Esophagus (tissue), 2 donors: Measurements from ENCODE around the gene ZNF71. TPM values are rescaled to one million over a fixed set of nuclear protein-coding genes. Genes with fewer than 3 reads are reported as not detected.
A peak's percentile ranks its signal among the peaks of the same experiment; 100 is the strongest.

ENCODE experiments used
- H3K27ac ChIP-seq, 2 donors: one replicate each; pipeline ENCODE4 v1.5.1; 2013; ENCODE audit warnings: low read depth in 2 of 2, mild to moderate bottlenecking in 2 of 2, inconsistent platforms in 1 of 2, low read length in 1 of 2, moderate library complexity in 1 of 2
- H3K27me3 ChIP-seq, 2 donors: one replicate each; pipeline ENCODE4 v1.6.1; 2013; ENCODE audit warnings: low read length in 2 of 2, control low read depth in 1 of 2, mild to moderate bottlenecking in 1 of 2; ENCODE audit not compliant: insufficient read depth in 2 of 2, control insufficient read depth in 1 of 2
- H3K36me3 ChIP-seq, 2 donors: one replicate each; pipeline ENCODE4 v1.6.1; 2013; ENCODE audit warnings: low read length in 1 of 2; ENCODE audit not compliant: control insufficient read depth in 2 of 2, insufficient read depth in 2 of 2
- H3K4me1 ChIP-seq, 2 donors: one replicate each; pipeline ENCODE4 v1.6.1; 2013; ENCODE audit warnings: low read length in 1 of 2; ENCODE audit not compliant: control insufficient read depth in 2 of 2, insufficient read depth in 2 of 2
- H3K4me3 ChIP-seq, 2 donors: one replicate each; pipeline ENCODE4 v1.5.1; 2013; ENCODE audit warnings: low read length in 2 of 2, mild to moderate bottlenecking in 2 of 2, low read depth in 1 of 2, moderate library complexity in 1 of 2
- H3K9me3 ChIP-seq, 2 donors: one replicate each; pipeline ENCODE4 v1.6.1; 2013; ENCODE audit warnings: mild to moderate bottlenecking in 2 of 2, low read depth in 1 of 2, low read length in 1 of 2, moderate library complexity in 1 of 2; ENCODE audit not compliant: control insufficient read depth in 2 of 2, insufficient read depth in 1 of 2
- WGBS, 2 donors: extraction: QIAGEN DNeasy Blood & Tissue Kit; methylation state at CpG; one replicate each; pipeline ENCODE4 v1.1.7; 2013; 5-methylcytosine and 5-hydroxymethylcytosine counted together
- polyA plus RNA-seq, 2 donors: library from polyadenylated mRNA; stranded (reverse); fragments of 200-250 nt; gene quantifications; one replicate each; pipeline ENCODE4 v1.2.3, GENCODE V29; 2013
- donor health status: healthy with polysubstance abuse.
- donor health status: Bipolar disorder and iron deficiency.

Gene ZNF71
- polyA plus RNA-seq, 2 donors: 1.3 to 1.9 TPM

GRCh38 chr19:56577719-56578602, 17.1 kb upstream of the ZNF71 start:
- H3K36me3 ChIP-seq: peaks cover 0 to 8% of the 10 kb centered on the region in 2 donors
- H3K4me1 ChIP-seq: no peaks in the 10 kb centered on the region
- 95 to 98% methylated on average over 11 of the region's 11 CpGs for WGBS, 2 donors
- H3K9me3 ChIP-seq: peaks cover 8 to 20% of the 10 kb centered on the region in 2 donors
- no peak overlapping the region for H3K27ac ChIP-seq
- no peaks in the 10 kb centered on the region for H3K27me3 ChIP-seq
- no peak overlapping the region for H3K4me3 ChIP-seq

DNA sequence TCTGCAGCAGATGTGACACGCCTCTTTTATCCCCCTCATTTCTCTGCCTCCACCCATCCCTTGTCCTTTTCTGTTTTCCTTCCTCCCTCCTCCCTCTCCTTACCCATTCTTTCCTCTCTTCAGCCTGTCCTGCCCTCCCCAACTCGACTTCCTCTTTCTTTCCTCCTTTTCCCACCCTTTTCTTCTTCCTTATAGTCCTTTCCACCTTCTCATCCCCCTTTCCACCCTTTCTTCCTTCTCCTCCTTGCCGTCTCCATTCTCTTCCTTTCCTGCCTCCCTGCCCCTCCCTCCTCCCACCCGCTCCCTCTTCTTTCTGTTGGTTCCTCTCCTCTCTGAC, 688 bp upstream of the ZNF71 start:
- WGBS, 2 donors: 54 to 62% methylated on average over 4 of the region's 4 CpGs
- Histone ChIP-seq H3K9me3 (peaks cover 7 to 12% of the 10 kb centered on the region in 2 donors), H3K4me1 (peaks cover 6 to 11% of the 10 kb centered on the region in 2 donors), H3K27ac (no peak overlapping the region), H3K36me3 (no peaks in the 10 kb centered on the region), H3K27me3 (no peaks in the 10 kb centered on the region), H3K4me3 (no peak overlapping the region)

- Histone ChIP-seq H3K4me1 (peaks cover 6 to 11% of the 10 kb centered on the region in 2 donors), H3K36me3 (no peaks in the 10 kb centered on the region), H3K27me3 (no peaks in the 10 kb centered on the region), H3K9me3 (peaks cover 0 to 3% of the 10 kb centered on the region in 2 donors), H3K27ac (no peak overlapping the region), H3K4me3 (peak overlapping the region; percentile 76 to 86)
- WGBS, 2 donors: 0 to 2% methylated on average over 4 of the region's 4 CpGs
These were observed 422 bp downstream of the ZNF71 start for GRCh38 chr19:56595548-56595899.

DNA sequence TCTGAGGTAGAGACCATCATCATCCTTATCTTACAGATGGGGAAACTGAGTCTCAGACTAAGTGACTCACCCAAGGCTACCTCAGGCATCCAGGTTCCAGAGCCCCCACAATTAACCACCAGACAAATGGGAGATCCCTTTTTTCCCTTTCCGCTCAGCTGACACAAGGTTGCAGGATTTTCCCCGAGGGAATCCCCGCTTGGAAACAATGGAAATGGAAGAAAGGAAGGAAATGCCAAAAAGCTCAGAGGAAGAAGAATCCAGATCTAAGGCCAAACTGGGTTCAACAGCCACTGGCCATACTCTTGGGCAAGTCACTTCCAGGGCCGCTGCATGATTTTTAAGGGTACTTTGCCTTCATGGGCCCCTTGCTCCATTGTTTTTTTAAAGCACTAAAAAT, 1.6 kb downstream of the ZNF71 start:
- Histone ChIP-seq H3K27ac (no peak overlapping the region), H3K4me1 (peaks cover 11 to 13% of the 10 kb centered on the region in 2 donors), H3K9me3 (peaks cover 4 to 13% of the 10 kb centered on the region in 2 donors), H3K36me3 (peaks cover 8 to 9% of the 10 kb centered on the region in 2 donors), H3K4me3 (no peak overlapping the region), H3K27me3 (no peaks in the 10 kb centered on the region)
- 67 to 80% methylated on average over 4 of the region's 4 CpGs for WGBS, 2 donors

DNA sequence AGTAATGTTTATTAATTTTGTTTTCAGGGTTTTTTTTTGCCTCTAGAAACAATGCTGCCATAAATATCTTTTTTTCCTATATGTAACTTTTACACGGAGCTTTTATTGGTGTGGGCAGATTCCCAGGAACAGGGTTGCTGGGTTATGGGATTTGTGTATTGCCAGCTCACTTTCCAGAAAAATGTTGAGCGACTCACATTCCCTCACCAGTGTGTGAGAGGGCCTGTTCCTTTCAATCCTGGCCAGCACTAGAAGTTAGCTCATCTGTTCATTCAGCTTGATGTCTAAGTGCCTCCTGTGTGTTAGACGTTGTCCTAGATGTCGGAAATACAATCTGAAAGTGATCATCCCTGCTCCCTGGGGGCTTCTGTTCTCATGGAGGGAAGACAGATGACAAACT, 2.6 kb downstream of the ZNF71 start:
- H3K27me3 ChIP-seq: no peaks in the 10 kb centered on the region
- no peak overlapping the region for H3K4me3 ChIP-seq
- peaks cover 4 to 14% of the 10 kb centered on the region in 2 donors for H3K9me3 ChIP-seq
- H3K4me1 ChIP-seq: peaks cover 11 to 13% of the 10 kb centered on the region in 2 donors
- H3K36me3 ChIP-seq: peaks cover 9% of the 10 kb centered on the region in 2 donors
- 92 to 93% methylated on average over 4 of the region's 4 CpGs for WGBS, 2 donors
- no peak overlapping the region for H3K27ac ChIP-seq

DNA sequence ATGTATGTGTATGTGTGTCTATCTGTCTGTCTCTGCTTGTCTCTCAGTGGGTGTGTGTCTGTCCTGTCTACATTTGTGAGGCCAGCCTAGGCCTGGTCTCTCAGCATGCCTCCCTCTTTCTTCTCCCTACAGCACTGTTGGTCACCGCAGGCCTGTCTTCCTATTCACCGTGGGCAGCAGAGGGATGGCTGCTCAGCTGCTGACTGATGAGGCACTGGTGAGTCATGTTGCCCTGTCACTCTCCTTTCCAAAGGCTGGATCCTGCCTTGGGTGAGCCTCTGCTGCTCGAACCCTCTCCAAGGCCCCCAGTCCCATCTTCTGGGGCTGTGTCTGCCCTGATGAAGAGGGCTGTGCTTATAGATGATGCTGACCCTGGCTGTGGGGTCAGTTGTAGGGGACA, 6.3 kb downstream of the ZNF71 start:
- H3K9me3 ChIP-seq: peaks cover 13 to 30% of the 10 kb centered on the region in 2 donors
- no peak overlapping the region for H3K4me3 ChIP-seq
- peaks cover 10 to 13% of the 10 kb centered on the region in 2 donors for H3K36me3 ChIP-seq
- peaks cover under 1 to 7% of the 10 kb centered on the region in 2 donors for H3K4me1 ChIP-seq
- 89 to 91% methylated on average over 3 of the region's 3 CpGs for WGBS, 2 donors
- H3K27ac ChIP-seq: no peak overlapping the region
- H3K27me3 ChIP-seq: no peaks in the 10 kb centered on the region

- Histone ChIP-seq H3K27ac (no peak overlapping the region), H3K27me3 (no peaks in the 10 kb centered on the region), H3K4me1 (peaks cover 0 to 7% of the 10 kb centered on the region in 2 donors), H3K9me3 (peaks cover 17 to 37% of the 10 kb centered on the region in 2 donors), H3K4me3 (no peak overlapping the region), H3K36me3 (peaks cover 13% of the 10 kb centered on the region in 2 donors)
- WGBS, 2 donors: 75 to 86% methylated on average over 6 of the region's 6 CpGs
These were observed 8.7 kb downstream of the ZNF71 start for GRCh38 chr19:56603829-56604228.

GRCh38 chr19:56608274-56608964, 13.3 kb downstream of the ZNF71 start:
- WGBS, 2 donors: 89 to 90% methylated on average over 8 of the region's 8 CpGs

GRCh38 chr19:56611288-56611687, 16.2 kb downstream of the ZNF71 start:
- Histone ChIP-seq H3K27me3 (no peaks in the 10 kb centered on the region), H3K36me3 (peaks cover 0 to 2% of the 10 kb centered on the region in 2 donors), H3K4me3 (no peak overlapping the region), H3K4me1 (no peaks in the 10 kb centered on the region), H3K27ac (no peak overlapping the region), H3K9me3 (peaks cover 9 to 21% of the 10 kb centered on the region in 2 donors)
- 74 to 83% methylated on average over 8 of the region's 8 CpGs for WGBS, 2 donors

More at GRCh38 chr19:56608274-56608964, 13.3 kb downstream of the ZNF71 start:
- Histone ChIP-seq H3K36me3 (peaks cover 4% of the 10 kb centered on the region in 2 donors), H3K27ac (no peak overlapping the region), H3K4me3 (no peak overlapping the region), H3K27me3 (no peaks in the 10 kb centered on the region), H3K4me1 (no peaks in the 10 kb centered on the region), H3K9me3 (peaks cover 19 to 36% of the 10 kb centered on the region in 2 donors)
